Fibroblast of lung (primary cell): ENCODE results near the gene LAMB3. TPM values are rescaled to one million over a fixed set of nuclear protein-coding genes. Genes with fewer than 3 reads are reported as not detected.
A peak's percentile ranks its signal among the peaks of the same experiment; 100 is the strongest.

Source experiments
- DNase-seq, 2 donors: peaks; one replicate each; pipeline versions ENCODE4 v3.0.0 to v3.0.0-alpha.2; 2010; ENCODE audit warnings: low read depth in 2 of 2
- H2AFZ ChIP-seq: 2 replicates; pipeline ENCODE4 v1.5.1; 2012; ENCODE audit warnings: low read length, control low read depth, inconsistent platforms
- H3K27ac ChIP-seq: 2 replicates; pipeline ENCODE4 v1.5.1; 2011; ENCODE audit warnings: low read length, control low read depth; ENCODE audit not compliant: insufficient read depth
- H3K27me3 ChIP-seq: 2 replicates; pipeline ENCODE4 v1.5.1; 2011; ENCODE audit warnings: mild to moderate bottlenecking, low read length; ENCODE audit not compliant: control insufficient read depth, insufficient read depth
- H3K36me3 ChIP-seq: 2 replicates; pipeline ENCODE4 v1.5.1; 2011; ENCODE audit warnings: low read length; ENCODE audit not compliant: control insufficient read depth, insufficient read depth
- H3K4me1 ChIP-seq: 2 replicates; pipeline ENCODE4 v1.5.1; 2011; ENCODE audit warnings: low read length; ENCODE audit not compliant: control insufficient read depth, insufficient read depth; ENCODE audit errors: extremely low read depth
- H3K4me2 ChIP-seq: 2 replicates; pipeline ENCODE4 v1.5.1; 2011; ENCODE audit warnings: low read length, control low read depth; ENCODE audit not compliant: insufficient read depth; ENCODE audit errors: extremely low read depth
- H3K4me3 ChIP-seq, 4 experiments: fragments of 200-600 bp in 1 of 4; sonication (generic) in 1 of 4; replicated peaks in 1 of 4; 2 replicates each; pipeline ENCODE4 v1.5.1; 2011 to 2016; ENCODE audit warnings: low read length in 4 of 4, low read depth in 3 of 4, mild to moderate bottlenecking in 3 of 4, control low read depth in 2 of 4, inconsistent platforms in 1 of 4, mixed read lengths in 1 of 4; ENCODE audit not compliant: insufficient read depth in 1 of 4; ENCODE audit errors: control extremely low read depth in 1 of 4
- H3K79me2 ChIP-seq: 2 replicates; pipeline ENCODE4 v1.5.1; 2012; ENCODE audit warnings: mild to moderate bottlenecking, low read length, inconsistent platforms; ENCODE audit not compliant: control insufficient read depth, insufficient read depth
- H3K9ac ChIP-seq: 2 replicates; pipeline ENCODE4 v1.5.1; 2011; ENCODE audit warnings: mild to moderate bottlenecking, low read length, control low read depth; ENCODE audit not compliant: insufficient read depth
- H3K9me3 ChIP-seq: 2 replicates; pipeline ENCODE4 v1.5.1; 2012; ENCODE audit warnings: low read depth, low read length; ENCODE audit not compliant: control insufficient read depth, insufficient read depth
- H4K20me1 ChIP-seq: 2 replicates; pipeline ENCODE4 v1.5.1; 2011; ENCODE audit warnings: low read length; ENCODE audit not compliant: control insufficient read depth, insufficient read depth; ENCODE audit errors: extremely low read depth
- EZH2 ChIP-seq: IDR thresholded peaks from 2 replicates; pipeline ENCODE4 v1.5.1; 2012; ENCODE audit warnings: low read length, control low read depth, mild to moderate bottlenecking; ENCODE audit errors: missing control alignments
- polyA plus RNA-seq, 2 donors: library from polyadenylated mRNA; depleted of rRNA in 1 of 2; stranded (reverse) in 1 of 2; unstranded in 1 of 2; fragments of >200 nt; gene quantifications; 2 replicates each; pipeline ENCODE4 v1.2.1, GENCODE V29; 2011 to 2012; ENCODE audit warnings: missing spikeins in 1 of 2
- total RNA-seq: library from RNA; depleted of rRNA; stranded (reverse); fragments of >200 nt; gene quantifications from 2 replicates; pipeline ENCODE4 v1.2.1, GENCODE V29; 2014
- TF ChIP-seq, protein P1 (sequence below), 2 donors: IDR thresholded peaks in 1 of 2; conservative IDR thresholded peaks in 1 of 2; 1 replicate in 1 of 2; 2 replicates in 1 of 2; pipeline ENCODE4 v1.5.1; 2011 to 2012; ENCODE audit warnings: low read length in 2 of 2, control low read depth in 1 of 2, inconsistent platforms in 1 of 2, low read depth in 1 of 2, mild to moderate bottlenecking in 1 of 2

Gene LAMB3
- total and polyA plus RNA-seq, 2 donors (not counting 1 experiment from before 2014, with no cell fraction given): 4.1 to 23.3 TPM

DNA sequence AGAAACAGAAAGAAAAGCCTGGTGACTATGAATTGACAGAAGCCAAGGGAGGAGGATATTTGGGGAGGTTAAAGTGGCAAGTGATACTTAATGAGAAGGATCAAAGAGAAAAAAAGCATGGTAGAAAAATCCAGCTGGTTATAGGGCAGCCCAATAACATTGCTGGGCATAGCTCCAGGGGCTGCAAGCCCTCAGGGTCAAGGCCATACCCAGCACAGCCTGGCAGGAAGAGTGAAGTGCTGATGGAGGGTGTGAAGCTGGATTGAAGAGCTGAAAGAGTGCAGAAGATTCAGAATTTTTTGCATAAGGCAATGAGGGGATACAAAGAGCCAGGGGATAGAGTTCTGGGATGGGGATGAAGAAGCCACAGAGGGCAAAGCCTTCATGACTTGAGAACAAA, 44.4 kb upstream of the LAMB3 start:
- Histone ChIP-seq H3K36me3 (no peaks in the 10 kb centered on the region), H3K79me2 (no peaks in the 10 kb centered on the region), H3K4me1 (peaks cover 2% of the 10 kb centered on the region), H2AFZ (no peak overlapping the region), H3K4me3 (no peak overlapping the region), H4K20me1 (no peaks in the 10 kb centered on the region), H3K27ac (no peak overlapping the region), H3K9me3 (no peaks in the 10 kb centered on the region), H3K4me2 (no peak overlapping the region), H3K27me3 (no peaks in the 10 kb centered on the region), H3K9ac (no peak overlapping the region)
- no peak for DNase-seq
- no peak for TF ChIP-seq EZH2
- TF ChIP-seq, protein P1, sequence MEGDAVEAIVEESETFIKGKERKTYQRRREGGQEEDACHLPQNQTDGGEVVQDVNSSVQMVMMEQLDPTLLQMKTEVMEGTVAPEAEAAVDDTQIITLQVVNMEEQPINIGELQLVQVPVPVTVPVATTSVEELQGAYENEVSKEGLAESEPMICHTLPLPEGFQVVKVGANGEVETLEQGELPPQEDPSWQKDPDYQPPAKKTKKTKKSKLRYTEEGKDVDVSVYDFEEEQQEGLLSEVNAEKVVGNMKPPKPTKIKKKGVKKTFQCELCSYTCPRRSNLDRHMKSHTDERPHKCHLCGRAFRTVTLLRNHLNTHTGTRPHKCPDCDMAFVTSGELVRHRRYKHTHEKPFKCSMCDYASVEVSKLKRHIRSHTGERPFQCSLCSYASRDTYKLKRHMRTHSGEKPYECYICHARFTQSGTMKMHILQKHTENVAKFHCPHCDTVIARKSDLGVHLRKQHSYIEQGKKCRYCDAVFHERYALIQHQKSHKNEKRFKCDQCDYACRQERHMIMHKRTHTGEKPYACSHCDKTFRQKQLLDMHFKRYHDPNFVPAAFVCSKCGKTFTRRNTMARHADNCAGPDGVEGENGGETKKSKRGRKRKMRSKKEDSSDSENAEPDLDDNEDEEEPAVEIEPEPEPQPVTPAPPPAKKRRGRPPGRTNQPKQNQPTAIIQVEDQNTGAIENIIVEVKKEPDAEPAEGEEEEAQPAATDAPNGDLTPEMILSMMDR (conservative IDR thresholded peaks at IDR 0.05 in 1 of 2, IDR thresholded peaks at IDR 0.05 in 1 of 2; ENCODE audit: low read depth in 1 of 2, low read length in 2 of 2): no peak

- Histone ChIP-seq H3K9ac (no peak overlapping the region), H3K4me2 (peak overlapping the region; percentile 40), H3K36me3 (no peaks in the 10 kb centered on the region), H3K27me3 (no peaks in the 10 kb centered on the region), H3K79me2 (no peaks in the 10 kb centered on the region), H3K4me3 (no peak overlapping the region), H3K9me3 (no peaks in the 10 kb centered on the region), H3K4me1 (peaks cover 7% of the 10 kb centered on the region), H2AFZ (peak overlapping the region; percentile 52), H3K27ac (no peak overlapping the region), H4K20me1 (no peaks in the 10 kb centered on the region)
- DNase-seq: peak; percentile 55 to 94
- TF ChIP-seq, protein P1 (conservative IDR thresholded peaks at IDR 0.05 in 1 of 2, IDR thresholded peaks at IDR 0.05 in 1 of 2; ENCODE audit: low read depth in 1 of 2, low read length in 2 of 2): peak; percentile 79 to 89
- TF ChIP-seq EZH2: no peak
Measured at GRCh38 chr1:209692745-209693504, 40.7 kb upstream of the LAMB3 start.

DNA sequence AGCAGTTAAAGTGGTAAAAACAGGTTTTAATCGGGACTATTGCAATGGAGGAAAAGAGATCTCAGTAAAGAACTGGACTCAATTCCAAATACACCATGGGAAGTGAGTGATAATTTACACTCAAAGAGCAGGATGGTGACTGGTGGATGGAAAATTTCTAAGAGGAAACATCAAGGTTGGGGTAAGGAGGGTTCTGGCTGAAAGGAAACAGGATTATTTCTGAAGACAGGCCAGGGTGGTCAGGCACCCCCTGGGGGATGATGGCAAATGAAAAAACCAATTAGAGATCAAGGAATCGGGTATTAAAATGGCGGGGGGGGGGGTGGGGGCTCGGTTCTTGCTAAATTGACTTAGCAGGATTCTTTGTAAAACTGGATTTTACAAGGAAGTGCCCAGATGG, 40.1 kb upstream of the LAMB3 start:
- Histone ChIP-seq H3K4me2 (no peak overlapping the region), H3K9ac (no peak overlapping the region)
- no peak for DNase-seq

More for the DNA sequence above, 40.1 kb upstream of the LAMB3 start:
- Histone ChIP-seq H4K20me1 (no peaks in the 10 kb centered on the region), H3K27ac (no peak overlapping the region), H2AFZ (no peak overlapping the region), H3K9me3 (no peaks in the 10 kb centered on the region), H3K27me3 (no peaks in the 10 kb centered on the region), H3K79me2 (no peaks in the 10 kb centered on the region), H3K4me1 (peaks cover 7% of the 10 kb centered on the region), H3K4me3 (no peak overlapping the region), H3K36me3 (no peaks in the 10 kb centered on the region)
- TF ChIP-seq EZH2: no peak
- TF ChIP-seq, protein P1 (conservative IDR thresholded peaks at IDR 0.05 in 1 of 2, IDR thresholded peaks at IDR 0.05 in 1 of 2; ENCODE audit: low read depth in 1 of 2, low read length in 2 of 2): no peak
